ENCODE measurements around the gene FOXE1. TPM values are rescaled to one million over a fixed set of nuclear protein-coding genes. Genes with fewer than 3 reads are reported as not detected.

Gene FOXE1
- total RNA-seq, 6 experiments from 2014 or later = not detected

- H3K4me1 ChIP-seq = peaks cover 0 to 17% (median 0%) of the 10 kb centered on the region in 4 donors
- DNase-seq = no peak
- no peak overlapping the region for H3K27ac ChIP-seq
- H3K4me3 ChIP-seq = no peak overlapping the region
- TF ChIP-seq CTCF (IDR thresholded peaks at IDR 0.05) = no peak
- H3K9me3 ChIP-seq = no peaks in the 10 kb centered on the region
- ATAC-seq = no peak
- H3K27me3 ChIP-seq = peaks cover 22 to 44% of the 10 kb centered on the region in 2 donors
- intact Hi-C loops (cut with DNase I) = no loop called here
- 15% methylated on average over 5 of the region's 5 CpGs for WGBS (ENCODE audit: insufficient coverage, low coverage, low lambda C conversion rate, missing lambda C conversion rate)
- H3K36me3 ChIP-seq = no peaks in the 10 kb centered on the region
These were observed 2.9 kb downstream of the FOXE1 start for GRCh38 chr9:97855899-97856298.

- TF ChIP-seq CTCF (IDR thresholded peaks at IDR 0.05) = no peak
- TF ChIP-seq POLR2A (IDR thresholded peaks at IDR 0.05) = no peak
- WGBS (ENCODE audit: insufficient coverage, low coverage, low lambda C conversion rate, missing lambda C conversion rate) = 15% methylated on average over 15 of the region's 15 CpGs
- H3K4me1 ChIP-seq = peaks cover 0 to 17% (median 0%) of the 10 kb centered on the region in 4 donors
- ATAC-seq (no peak), DNase-seq (no peak)
- no peak overlapping the region for H3K27ac ChIP-seq
- H3K9me3 ChIP-seq = no peaks in the 10 kb centered on the region
- no peak overlapping the region for H3K4me3 ChIP-seq
- intact Hi-C loops (cut with DNase I) = no loop called here
- peaks cover 17 to 39% of the 10 kb centered on the region in 2 donors for H3K27me3 ChIP-seq
- no peaks in the 10 kb centered on the region for H3K36me3 ChIP-seq
These were observed 4.0 kb downstream of the FOXE1 start for GRCh38 chr9:97856857-97857605.

- WGBS (ENCODE audit: insufficient coverage, low coverage, low lambda C conversion rate, missing lambda C conversion rate) = 4% methylated on average over 21 of the region's 54 CpGs
- intact Hi-C loops (cut with DNase I) = no loop called here
- TF ChIP-seq CTCF (IDR thresholded peaks at IDR 0.05) (no peak), POLR2A (IDR thresholded peaks at IDR 0.05) (no peak)
- Histone ChIP-seq H3K36me3 (no peaks in the 10 kb centered on the region), H3K27ac (no peak overlapping the region), H3K4me1 (peaks cover 0 to 13% (median 0%) of the 10 kb centered on the region in 4 donors), H3K9me3 (no peaks in the 10 kb centered on the region), H3K27me3 (peaks cover 12 to 36% of the 10 kb centered on the region in 2 donors), H3K4me3 (no peak overlapping the region)
- no peak for DNase-seq
- no peak for ATAC-seq
These were observed 4.8 kb downstream of the FOXE1 start for GRCh38 chr9:97857606-97858392.

GRCh38 chr9:97858393-97858713, 5.3 kb downstream of the FOXE1 start:
- Histone ChIP-seq H3K4me3 (no peak overlapping the region), H3K4me1 (peaks cover 0 to 7% (median 0%) of the 10 kb centered on the region in 4 donors), H3K9me3 (no peaks in the 10 kb centered on the region), H3K36me3 (no peaks in the 10 kb centered on the region), H3K27me3 (peaks cover 7 to 31% of the 10 kb centered on the region in 2 donors), H3K27ac (no peak overlapping the region)
- ATAC-seq (no peak), DNase-seq (no peak)
- TF ChIP-seq POLR2A (IDR thresholded peaks at IDR 0.05) (no peak), CTCF (IDR thresholded peaks at IDR 0.05) (no peak)
- intact Hi-C loops (cut with DNase I) = no loop called here
- 9% methylated on average over 6 of the region's 6 CpGs for WGBS (ENCODE audit: insufficient coverage, low coverage, low lambda C conversion rate, missing lambda C conversion rate)

Data from right lobe of liver (tissue), 6 donors.